A172 (cell line): ENCODE measurements around the gene PIGW. TPM values are rescaled to one million over a fixed set of nuclear protein-coding genes. Genes with fewer than 3 reads are reported as not detected.

ENCODE experiments used
- DNase-seq: peaks from one replicate; pipeline ENCODE4 v3.0.0-alpha.2; 2015; ENCODE audit warnings: low spot score
- total RNA-seq: library from RNA; depleted of rRNA; stranded (reverse); fragments of >200 nt; shearing (Covaris generic); gene quantifications from 2 replicates; pipeline ENCODE4 v1.2.3, GENCODE V29; 2014; rRNA removed

The PIGW gene
- total RNA-seq, 1 experiment from 2014 or later, result 14.6 TPM

- peak; percentile 95 for DNase-seq
Observed at GRCh38 chr17:36545465-36546417, 11.0 kb downstream of the PIGW start.

GRCh38 chr17:36546418-36547093 is 11.8 kb downstream of the PIGW start:
- no peak for DNase-seq

GRCh38 chr17:36547776-36548175 is 13.0 kb downstream of the PIGW start:
- no peak for DNase-seq

GRCh38 chr17:36550491-36551417 is 16.0 kb downstream of the PIGW start:
- no peak for DNase-seq

- no peak for DNase-seq
Observed at GRCh38 chr17:36553459-36553858, 18.7 kb downstream of the PIGW start.

- DNase-seq, result no peak
Observed at GRCh38 chr17:36566081-36566480, 31.3 kb downstream of the PIGW start.

GRCh38 chr17:36575028-36575427 is 40.2 kb downstream of the PIGW start:
- DNase-seq, result no peak

- no peak for DNase-seq
Observed at GRCh38 chr17:36576793-36577192, 42.0 kb downstream of the PIGW start.

GRCh38 chr17:36578671-36579070 is 43.9 kb downstream of the PIGW start:
- DNase-seq, result no peak

- DNase-seq, result no peak
Observed at GRCh38 chr17:36583787-36584186, 49.0 kb downstream of the PIGW start.

- DNase-seq, result no peak
Observed at GRCh38 chr17:36586138-36586537, 51.4 kb downstream of the PIGW start.

Other genes starting within 250 kb of the PIGW start
- 0.50 TPM in 1 of 2 replicates, not detected in the other for gene TBC1D3G, start 211.1 kb upstream of the PIGW start, total RNA-seq
- not detected in 2 replicates for gene TBC1D3H, start 146.6 kb upstream of the PIGW start, total RNA-seq
- gene ZNHIT3, start 48.3 kb upstream of the PIGW start, total RNA-seq, result 47.7 and 89.6 TPM in 2 replicates
- 64.8 and 67.8 TPM in 2 replicates for gene MYO19, start 119 bp upstream of the PIGW start, total RNA-seq
- 56.4 and 83.3 TPM in 2 replicates for gene GGNBP2, start 9.9 kb downstream of the PIGW start, total RNA-seq
- gene DHRS11, start 56.9 kb downstream of the PIGW start, total RNA-seq, result 15.4 and 22.7 TPM in 2 replicates
- 12.2 and 17.2 TPM in 2 replicates for gene MRM1, start 66.6 kb downstream of the PIGW start, total RNA-seq